Measurements from ENCODE around the gene DYNC1H1. TPM values are rescaled to one million over a fixed set of nuclear protein-coding genes. Genes with fewer than 3 reads are reported as not detected.

Gene DYNC1H1
- total RNA-seq, 1 donor from 2014 or later: 591 TPM

DNA sequence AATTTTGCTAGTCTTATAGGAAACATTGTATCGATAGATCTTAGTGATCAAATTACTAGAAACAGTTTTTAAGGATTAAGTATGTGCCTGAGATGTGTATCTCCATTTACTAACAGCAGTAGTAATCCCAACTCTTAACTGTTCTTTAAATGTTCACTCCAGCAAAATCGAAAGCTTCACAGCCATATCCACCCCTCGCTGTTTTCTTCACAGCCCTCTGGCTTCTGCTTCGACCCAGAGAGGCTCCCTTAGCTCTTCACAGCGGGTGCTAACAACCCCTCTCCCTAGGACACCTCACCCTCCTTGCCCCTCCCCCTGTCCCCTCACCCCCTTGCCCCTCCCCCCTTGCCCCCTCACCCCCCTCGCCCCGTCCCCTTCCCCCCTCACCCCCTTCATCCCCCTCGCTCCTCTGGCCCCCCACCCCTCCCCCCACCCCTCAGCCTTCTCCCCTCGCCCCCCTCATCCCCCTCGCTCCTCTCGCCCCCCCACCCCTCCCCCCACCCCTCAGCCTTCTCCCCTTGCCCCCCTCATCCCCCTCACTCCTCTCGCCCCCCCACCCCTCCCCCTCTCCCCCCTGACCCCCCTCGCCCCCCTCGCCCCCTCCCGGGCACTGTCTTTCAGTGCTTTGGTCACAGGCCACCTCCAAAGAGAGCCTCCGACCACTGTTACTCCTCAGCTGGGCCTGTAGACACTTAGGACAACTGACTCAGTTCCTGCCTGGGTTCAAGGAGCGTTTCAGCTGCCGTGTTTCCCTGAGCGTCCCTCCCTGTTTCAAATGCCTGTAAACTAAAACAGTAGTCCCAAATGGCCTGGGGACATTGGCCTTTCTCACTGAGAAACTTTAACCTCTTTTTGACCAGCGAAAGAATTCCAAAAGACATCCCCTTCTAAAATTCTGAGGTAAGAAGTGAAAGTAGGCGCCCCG lies 46.0 kb upstream of the DYNC1H1 start:
- Mint-ChIP-seq H3K27ac (ENCODE audit: unreplicated experiment) (no peak overlapping the region), H3K27me3 (ENCODE audit: low read depth, unreplicated experiment) (no peaks in the 10 kb centered on the region), H3K36me3 (ENCODE audit: low read depth, unreplicated experiment) (peaks cover 9% of the 10 kb centered on the region), H3K9me3 (ENCODE audit: unreplicated experiment) (no peaks in the 10 kb centered on the region), H3K4me1 (ENCODE audit: low read depth, unreplicated experiment) (peaks cover 2% of the 10 kb centered on the region), H3K4me3 (ENCODE audit: unreplicated experiment) (no peak overlapping the region)
- H3K79me2 ChIP-seq (ENCODE audit: insufficient read depth, low read length): no peaks in the 10 kb centered on the region
- FAIRE-seq: no peak
- H4K20me1 ChIP-seq (ENCODE audit: insufficient read depth, low read length): peaks cover 3% of the 10 kb centered on the region
- no peak for DNase-seq (ENCODE audit: low read depth)
- no peak overlapping the region for H3K9ac ChIP-seq (ENCODE audit: low read length)
- H3K36me3 ChIP-seq (ENCODE audit: insufficient read depth, low read length): peaks cover 12% of the 10 kb centered on the region
- no peaks in the 10 kb centered on the region for H3K9me3 ChIP-seq (ENCODE audit: insufficient read depth, low read depth, low read length)
- no peak overlapping the region for H3K27ac ChIP-seq (ENCODE audit: low read depth, low read length)
- no peak overlapping the region for H2AFZ ChIP-seq (ENCODE audit: low read depth, low read length)
- H3K27me3 ChIP-seq (ENCODE audit: insufficient read depth, low read length): no peaks in the 10 kb centered on the region
- no peak overlapping the region for H3K4me3 ChIP-seq (ENCODE audit: insufficient read depth, low read depth, low read length)
- TF ChIP-seq, protein P1, sequence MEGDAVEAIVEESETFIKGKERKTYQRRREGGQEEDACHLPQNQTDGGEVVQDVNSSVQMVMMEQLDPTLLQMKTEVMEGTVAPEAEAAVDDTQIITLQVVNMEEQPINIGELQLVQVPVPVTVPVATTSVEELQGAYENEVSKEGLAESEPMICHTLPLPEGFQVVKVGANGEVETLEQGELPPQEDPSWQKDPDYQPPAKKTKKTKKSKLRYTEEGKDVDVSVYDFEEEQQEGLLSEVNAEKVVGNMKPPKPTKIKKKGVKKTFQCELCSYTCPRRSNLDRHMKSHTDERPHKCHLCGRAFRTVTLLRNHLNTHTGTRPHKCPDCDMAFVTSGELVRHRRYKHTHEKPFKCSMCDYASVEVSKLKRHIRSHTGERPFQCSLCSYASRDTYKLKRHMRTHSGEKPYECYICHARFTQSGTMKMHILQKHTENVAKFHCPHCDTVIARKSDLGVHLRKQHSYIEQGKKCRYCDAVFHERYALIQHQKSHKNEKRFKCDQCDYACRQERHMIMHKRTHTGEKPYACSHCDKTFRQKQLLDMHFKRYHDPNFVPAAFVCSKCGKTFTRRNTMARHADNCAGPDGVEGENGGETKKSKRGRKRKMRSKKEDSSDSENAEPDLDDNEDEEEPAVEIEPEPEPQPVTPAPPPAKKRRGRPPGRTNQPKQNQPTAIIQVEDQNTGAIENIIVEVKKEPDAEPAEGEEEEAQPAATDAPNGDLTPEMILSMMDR (IDR thresholded peaks at IDR 0.05; ENCODE audit: insufficient read depth, low read depth, low read length): no peak
- no peak for TF ChIP-seq EZH2 (IDR thresholded peaks at IDR 0.05; ENCODE audit: insufficient read depth, low read length)
- no peak overlapping the region for H3K4me2 ChIP-seq (ENCODE audit: low read length)
- H3K4me1 ChIP-seq (ENCODE audit: insufficient read depth, low read length): peaks cover 3% of the 10 kb centered on the region

DNA sequence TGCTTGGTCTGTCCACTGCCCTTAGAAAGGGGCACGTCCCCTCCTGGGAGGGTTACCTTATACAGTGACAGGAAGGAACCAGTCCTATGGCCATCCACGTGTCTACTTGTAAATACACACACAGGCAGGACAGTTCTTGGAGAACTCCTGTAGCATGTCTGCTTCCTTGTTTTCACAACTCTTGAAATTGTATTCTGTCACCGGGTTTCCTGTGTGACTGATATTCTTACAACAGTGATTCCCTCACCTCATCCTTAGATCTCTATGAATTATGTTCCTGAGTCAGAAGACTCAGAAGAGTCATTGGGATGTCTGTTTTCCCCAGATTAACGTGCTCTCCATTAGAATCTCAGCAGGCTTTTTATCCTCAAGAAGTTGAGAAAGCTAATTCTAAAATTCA lies 44.1 kb upstream of the DYNC1H1 start:
- TF ChIP-seq EZH2 (IDR thresholded peaks at IDR 0.05; ENCODE audit: insufficient read depth, low read length): no peak
- TF ChIP-seq, protein P1 (IDR thresholded peaks at IDR 0.05; ENCODE audit: insufficient read depth, low read depth, low read length): no peak
- no peak overlapping the region for H3K27ac Mint-ChIP-seq (ENCODE audit: unreplicated experiment)
- H3K4me3 Mint-ChIP-seq (ENCODE audit: unreplicated experiment): no peak overlapping the region
- no peaks in the 10 kb centered on the region for H3K79me2 ChIP-seq (ENCODE audit: insufficient read depth, low read length)
- peaks cover 3% of the 10 kb centered on the region for H3K4me1 ChIP-seq (ENCODE audit: insufficient read depth, low read length)
- H3K36me3 Mint-ChIP-seq (ENCODE audit: low read depth, unreplicated experiment): peaks cover 8% of the 10 kb centered on the region
- no peak overlapping the region for H3K4me3 ChIP-seq (ENCODE audit: insufficient read depth, low read depth, low read length)
- no peak for DNase-seq (ENCODE audit: low read depth)
- H3K27me3 Mint-ChIP-seq (ENCODE audit: low read depth, unreplicated experiment): no peaks in the 10 kb centered on the region
- peaks cover 2% of the 10 kb centered on the region for H3K4me1 Mint-ChIP-seq (ENCODE audit: low read depth, unreplicated experiment)
- peaks cover 3% of the 10 kb centered on the region for H4K20me1 ChIP-seq (ENCODE audit: insufficient read depth, low read length)
- no peaks in the 10 kb centered on the region for H3K9me3 ChIP-seq (ENCODE audit: insufficient read depth, low read depth, low read length)
- no peak overlapping the region for H2AFZ ChIP-seq (ENCODE audit: low read depth, low read length)
- peaks cover 2% of the 10 kb centered on the region for H3K36me3 ChIP-seq (ENCODE audit: insufficient read depth, low read length)
- no peak overlapping the region for H3K27ac ChIP-seq (ENCODE audit: low read depth, low read length)
- no peak for FAIRE-seq
- no peaks in the 10 kb centered on the region for H3K27me3 ChIP-seq (ENCODE audit: insufficient read depth, low read length)
- no peak overlapping the region for H3K4me2 ChIP-seq (ENCODE audit: low read length)
- H3K9me3 Mint-ChIP-seq (ENCODE audit: unreplicated experiment): no peaks in the 10 kb centered on the region
- no peak overlapping the region for H3K9ac ChIP-seq (ENCODE audit: low read length)

DNA sequence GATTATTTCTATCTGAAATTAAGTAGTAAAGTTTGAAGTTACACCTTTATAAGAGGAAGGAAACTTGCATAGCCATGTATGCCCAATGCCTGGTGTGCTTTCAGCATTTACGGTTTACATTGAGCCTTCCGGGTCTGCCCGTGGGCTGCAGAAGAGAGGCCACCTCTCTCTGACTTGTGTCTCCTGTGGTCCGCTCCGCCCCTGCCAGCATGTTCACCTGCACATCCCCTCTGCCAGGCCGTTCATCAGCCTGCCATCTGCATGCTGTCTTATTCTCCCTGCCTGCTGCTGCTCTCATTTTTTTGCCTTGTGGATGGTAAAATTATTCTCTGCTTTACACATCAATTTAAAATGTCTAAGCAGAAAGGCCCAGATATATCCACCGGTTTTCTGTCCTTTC lies 41.5 kb upstream of the DYNC1H1 start:
- H3K4me2 ChIP-seq (ENCODE audit: low read length): no peak overlapping the region
- FAIRE-seq (no peak), DNase-seq (ENCODE audit: low read depth) (no peak)
- H3K79me2 ChIP-seq (ENCODE audit: insufficient read depth, low read length): no peaks in the 10 kb centered on the region
- Mint-ChIP-seq H3K36me3 (ENCODE audit: low read depth, unreplicated experiment) (no peaks in the 10 kb centered on the region), H3K4me3 (ENCODE audit: unreplicated experiment) (no peak overlapping the region), H3K27ac (ENCODE audit: unreplicated experiment) (no peak overlapping the region), H3K4me1 (ENCODE audit: low read depth, unreplicated experiment) (peaks cover 2% of the 10 kb centered on the region), H3K27me3 (ENCODE audit: low read depth, unreplicated experiment) (no peaks in the 10 kb centered on the region), H3K9me3 (ENCODE audit: unreplicated experiment) (no peaks in the 10 kb centered on the region)
- H3K36me3 ChIP-seq (ENCODE audit: insufficient read depth, low read length): peaks cover 3% of the 10 kb centered on the region
- H2AFZ ChIP-seq (ENCODE audit: low read depth, low read length): no peak overlapping the region
- no peaks in the 10 kb centered on the region for H3K4me1 ChIP-seq (ENCODE audit: insufficient read depth, low read length)
- no peaks in the 10 kb centered on the region for H3K27me3 ChIP-seq (ENCODE audit: insufficient read depth, low read length)
- no peaks in the 10 kb centered on the region for H4K20me1 ChIP-seq (ENCODE audit: insufficient read depth, low read length)
- no peak overlapping the region for H3K9ac ChIP-seq (ENCODE audit: low read length)
- H3K27ac ChIP-seq (ENCODE audit: low read depth, low read length): no peak overlapping the region
- TF ChIP-seq EZH2 (IDR thresholded peaks at IDR 0.05; ENCODE audit: insufficient read depth, low read length): no peak
- TF ChIP-seq, protein P1 (IDR thresholded peaks at IDR 0.05; ENCODE audit: insufficient read depth, low read depth, low read length): no peak
- H3K4me3 ChIP-seq (ENCODE audit: insufficient read depth, low read depth, low read length): no peak overlapping the region
- no peaks in the 10 kb centered on the region for H3K9me3 ChIP-seq (ENCODE audit: insufficient read depth, low read depth, low read length)

All from astrocyte (in vitro differentiated cells and primary cell).